IMR-90 (cell line): Measurements from ENCODE around the gene FNDC5. TPM values are rescaled to one million over a fixed set of nuclear protein-coding genes. Genes with fewer than 3 reads are reported as not detected.

Experiments
- ATAC-seq: fragments of 200-7000 bp; cut with Tn5 transposase; 2 replicates; pipeline ENCODE4 v1.9.1; 2020; ENCODE audit warnings: low read depth, mild to moderate bottlenecking, moderate library complexity
- BruUV-seq: library from RNA; stranded (reverse); fragments of 400-500 nt; replicated peaks from 2 replicates; lab custom pipeline; 2021; lab: Mats Ljungman, UMichigan
- CTCF ChIA-PET: fragments of 300-600 bp; formaldehyde crosslinking; extraction: SDS; loops from one replicate; lab custom pipeline; 2021; ENCODE audit warnings: antibody characterized with exemption; lab: Yijun Ruan, JAX
- POLR2A ChIA-PET: fragments of 300-600 bp; sonication (Branson Sonifier 250); formaldehyde crosslinking; loops from one replicate; lab custom pipeline; 2022; ENCODE audit warnings: antibody characterized with exemption; ENCODE audit not compliant: unreplicated experiment; lab: Charles Lee
- DNase-seq: peaks from one replicate; pipeline ENCODE4 v3.0.0; 2013
- H2AFZ ChIP-seq: replicated peaks from 2 replicates; pipeline ENCODE3; 2013; ENCODE audit warnings: low read length, mild to moderate bottlenecking; ENCODE audit not compliant: poor library complexity
- H2AK5ac ChIP-seq: 2 replicates; pipeline ENCODE4 v1.6.1; 2013; ENCODE audit warnings: low read depth, low read length, inconsistent platforms
- H2AK9ac ChIP-seq: replicated peaks from 2 replicates; pipeline ENCODE3; 2013; ENCODE audit warnings: mild to moderate bottlenecking, low read depth, low read length, moderate library complexity; ENCODE audit not compliant: poor library complexity
- H2BK120ac ChIP-seq: 2 replicates; pipeline ENCODE4 v1.6.1; 2013; ENCODE audit warnings: low read depth, low read length, inconsistent platforms
- H2BK15ac ChIP-seq: 3 replicates; pipeline ENCODE4 v1.6.1; 2013; ENCODE audit warnings: low read depth, low read length, inconsistent platforms
- H2BK20ac ChIP-seq: 2 replicates; pipeline ENCODE4 v1.6.1; 2013; ENCODE audit warnings: low read depth, mild to moderate bottlenecking, inconsistent platforms, low read length, moderate library complexity
- H2BK5ac ChIP-seq: 2 replicates; pipeline ENCODE4 v1.6.1; 2013; ENCODE audit warnings: mild to moderate bottlenecking, low read depth, low read length, inconsistent platforms; ENCODE audit not compliant: poor library complexity, severe bottlenecking
- H3K14ac ChIP-seq: replicated peaks from 2 replicates; pipeline ENCODE4 v1.6.1; 2013; ENCODE audit warnings: low read depth, low read length, inconsistent platforms
- H3K18ac ChIP-seq: 2 replicates; pipeline ENCODE4 v1.6.1; 2013; ENCODE audit warnings: low read depth, low read length, control low read depth
- H3K23ac ChIP-seq: 2 replicates; pipeline ENCODE4 v1.6.1; 2013; ENCODE audit warnings: low read depth, low read length, inconsistent platforms
- H3K27ac ChIP-seq: 2 replicates; pipeline ENCODE4 v1.5.1; 2013; ENCODE audit warnings: mild to moderate bottlenecking, control low read depth, low read length; ENCODE audit not compliant: insufficient read depth
- H3K27me3 ChIP-seq: 2 replicates; pipeline ENCODE4 v1.6.1; 2013; ENCODE audit warnings: low read length; ENCODE audit not compliant: control insufficient read depth, insufficient read depth
- H3K36me3 ChIP-seq: 2 replicates; pipeline ENCODE4 v1.6.1; 2013; ENCODE audit warnings: low read length, mixed read lengths; ENCODE audit not compliant: control insufficient read depth, insufficient read depth
- H3K4ac ChIP-seq: 2 replicates; pipeline ENCODE4 v1.6.1; 2013; ENCODE audit warnings: low read depth, low read length, inconsistent platforms
- H3K4me1 ChIP-seq: 2 replicates; pipeline ENCODE4 v1.6.1; 2013; ENCODE audit warnings: low read length, mixed read lengths; ENCODE audit not compliant: control insufficient read depth, insufficient read depth
- H3K4me2 ChIP-seq: 2 replicates; pipeline ENCODE4 v1.6.1; 2013; ENCODE audit warnings: low read depth, mild to moderate bottlenecking, control low read depth, low read length, moderate library complexity
- H3K4me3 ChIP-seq: 2 replicates; pipeline ENCODE4 v1.5.1; 2013; ENCODE audit warnings: low read depth, mild to moderate bottlenecking, control low read depth, low read length, moderate library complexity; ENCODE audit not compliant: insufficient read depth
- H3K56ac ChIP-seq: 2 replicates; pipeline ENCODE4 v1.6.1; 2013; ENCODE audit warnings: low read length, inconsistent platforms; ENCODE audit not compliant: insufficient read depth; ENCODE audit errors: extremely low read depth
- H3K79me1 ChIP-seq, 2 experiments: 2 replicates each; pipeline ENCODE4 v1.6.1; 2013; ENCODE audit warnings: low read length in 2 of 2, inconsistent platforms in 1 of 2, low read depth in 1 of 2
- H3K9ac ChIP-seq: 2 replicates; pipeline ENCODE4 v1.6.1; 2013; ENCODE audit warnings: low read depth, low read length, control low read depth
- H3K9me1 ChIP-seq: 2 replicates; pipeline ENCODE4 v1.6.1; 2013; ENCODE audit warnings: low read length, inconsistent platforms; ENCODE audit not compliant: insufficient read depth
- H3K9me3 ChIP-seq: 2 replicates; pipeline ENCODE4 v1.6.1; 2013; ENCODE audit warnings: low read length; ENCODE audit not compliant: control insufficient read depth, insufficient read depth
- H4K20me1 ChIP-seq: 2 replicates; pipeline ENCODE4 v1.6.1; 2013; ENCODE audit warnings: low read length, inconsistent platforms; ENCODE audit not compliant: insufficient read depth
- H4K5ac ChIP-seq: 2 replicates; pipeline ENCODE4 v1.6.1; 2013; ENCODE audit warnings: mild to moderate bottlenecking, low read depth, low read length, control low read depth
- H4K8ac ChIP-seq, 2 experiments: 2 replicates each; pipeline ENCODE4 v1.6.1; 2013; ENCODE audit warnings: low read depth in 2 of 2, low read length in 2 of 2, control low read depth in 1 of 2, inconsistent platforms in 1 of 2
- H4K91ac ChIP-seq: 2 replicates; pipeline ENCODE4 v1.6.1; 2013; ENCODE audit warnings: low read depth, low read length, inconsistent platforms; ENCODE audit not compliant: insufficient read depth
- BHLHE40 ChIP-seq: fragments of 150-350 bp; IDR thresholded peaks from 2 replicates; pipeline ENCODE4 v1.6.1; 2016; ENCODE audit warnings: mild to moderate bottlenecking, low read depth, low read length
- CEBPB ChIP-seq: IDR thresholded peaks from 2 replicates; pipeline ENCODE4 v1.6.1; 2012; ENCODE audit warnings: low read depth, low read length, improper control_type of control experiment
- CHD1 ChIP-seq: IDR thresholded peaks from 2 replicates; pipeline ENCODE4 v1.6.1; 2012; ENCODE audit warnings: low read depth, low read length, improper control_type of control experiment
- FOS ChIP-seq: fragments of 150-350 bp; IDR thresholded peaks from 2 replicates; pipeline ENCODE4 v1.6.1; 2016; ENCODE audit warnings: low read depth, low read length
- MAFK ChIP-seq: IDR thresholded peaks from 2 replicates; pipeline ENCODE4 v1.6.1; 2012; ENCODE audit warnings: low read depth, low read length, improper control_type of control experiment
- MAZ ChIP-seq: IDR thresholded peaks from 2 replicates; pipeline ENCODE4 v1.6.1; 2012; ENCODE audit warnings: low read depth, mild to moderate bottlenecking, low read length, improper control_type of control experiment, moderate library complexity, borderline replicate concordance
- MXI1 ChIP-seq: IDR thresholded peaks from 2 replicates; pipeline ENCODE4 v1.6.1; 2012; ENCODE audit warnings: low read depth, mild to moderate bottlenecking, low read length, moderate library complexity, borderline replicate concordance
- NFE2L2 ChIP-seq: fragments of 150-350 bp; IDR thresholded peaks from 2 replicates; pipeline ENCODE4 v1.6.1; 2016; ENCODE audit warnings: low read depth, mild to moderate bottlenecking, low read length
- POLR2A ChIP-seq: IDR thresholded peaks from 2 replicates; pipeline ENCODE4 v1.6.1; 2012; ENCODE audit warnings: mild to moderate bottlenecking, low read depth, low read length
- RAD21 ChIP-seq: IDR thresholded peaks from 2 replicates; pipeline ENCODE4 v1.6.1; 2012; ENCODE audit warnings: low read length, improper control_type of control experiment
- RCOR1 ChIP-seq: IDR thresholded peaks from 2 replicates; pipeline ENCODE4 v1.6.1; 2012; ENCODE audit warnings: mild to moderate bottlenecking, low read length, improper control_type of control experiment; ENCODE audit not compliant: insufficient replicate concordance
- RFX5 ChIP-seq: IDR thresholded peaks from 2 replicates; pipeline ENCODE4 v1.8.0; 2012; ENCODE audit warnings: low read depth, mild to moderate bottlenecking, low read length, moderate library complexity
- SMC3 ChIP-seq: fragments of 150-350 bp; IDR thresholded peaks from 2 replicates; pipeline ENCODE4 v1.6.1; 2016; ENCODE audit warnings: low read depth, mild to moderate bottlenecking, antibody characterized with exemption, low read length, moderate library complexity
- USF2 ChIP-seq: fragments of 150-350 bp; IDR thresholded peaks from 2 replicates; pipeline ENCODE4 v1.6.1; 2017; ENCODE audit warnings: mild to moderate bottlenecking, antibody characterized with exemption, low read length, low read depth
- WGBS, 2 experiments: methylation state at CpG; one replicate each; pipeline versions ENCODE4 v1.1.5 to v1.1.7; 2013; ENCODE audit warnings: missing lambda C conversion rate in 2 of 2; ENCODE audit not compliant: insufficient read length in 1 of 2; ENCODE audit errors: extremely low coverage in 2 of 2; 5-methylcytosine and 5-hydroxymethylcytosine counted together
- dilution Hi-C: fragments of 300-500 bp; cut with HindIII; formaldehyde crosslinking; loops from one replicate; pipeline ENCODE4 v1.14.3; 2018; ENCODE audit warnings: low sequenced_read_pairs; ENCODE audit not compliant: unreplicated experiment
- in situ Hi-C: fragments of 300-500 bp; cut with MboI; formaldehyde crosslinking; loops from 3 replicates; pipeline ENCODE4 v1.14.3; 2019; ENCODE audit warnings: low sequenced_read_pairs, inconsistent platforms, mixed read lengths
- intact Hi-C: fragments of 100-400 bp; cut with micrococcal nuclease; formaldehyde crosslinking; loops from 2 replicates; pipeline ENCODE4 v1.10.0; 2022
- polyA plus RNA-seq, 3 experiments: library from polyadenylated mRNA; depleted of rRNA; stranded (reverse); fragments of >200 nt; gene quantifications; 2 replicates each; pipeline ENCODE4 v1.2.3, GENCODE V29; 2012; ENCODE audit warnings: low replicate concordance in 1 of 3
- total RNA-seq: library from RNA; depleted of rRNA; stranded (reverse); fragments of >200 nt; gene quantifications from 2 replicates; pipeline ENCODE4 v1.2.3, GENCODE V29; 2012
- TF ChIP-seq, protein P1 (sequence below): conservative IDR thresholded peaks from 2 replicates; pipeline ENCODE4 v1.5.1; 2012; ENCODE audit warnings: mild to moderate bottlenecking, low read depth, low read length, improper control_type of control experiment

FNDC5 gene
- total and polyA plus RNA-seq, 2 of the 4 experiments (the other 2 are of a cell fraction): 1.2 to 1.6 TPM

- ChIA-PET CTCF (no interaction called here), POLR2A (no interaction called here)
- Histone ChIP-seq H3K4me3 (no peak overlapping the region), H3K14ac (no peak overlapping the region), H4K8ac (no peak overlapping the region), H2AFZ (no peak overlapping the region), H2BK5ac (no peak overlapping the region), H2BK120ac (no peak overlapping the region), H2AK5ac (no peak overlapping the region), H3K9ac (no peak overlapping the region), H3K27me3 (no peaks in the 10 kb centered on the region), H2BK15ac (no peak overlapping the region), H3K4me1 (no peaks in the 10 kb centered on the region), H3K27ac (no peak overlapping the region), H3K4me2 (no peak overlapping the region), H3K23ac (no peak overlapping the region), H3K9me1 (peaks cover 4% of the 10 kb centered on the region; the same call in 1 of the 2 replicates), H2BK20ac (no peak overlapping the region), H3K18ac (no peak overlapping the region), H4K20me1 (no peaks in the 10 kb centered on the region; the same call in 1 of the 2 replicates), H2AK9ac (no peak overlapping the region), H3K9me3 (no peaks in the 10 kb centered on the region), H3K4ac (no peak overlapping the region), H4K5ac (no peak overlapping the region), H3K79me1 (peaks cover 4% of the 10 kb centered on the region in 2 experiments; a peak in 2 of 4 replicates), H4K91ac (no peak overlapping the region), H3K36me3 (peaks cover 14% of the 10 kb centered on the region), H3K56ac (no peak overlapping the region)
- ATAC-seq (no peak), DNase-seq (no peak)
- intact Hi-C loops: no loop called here
- no TSS peak for BruUV-seq
- dilution Hi-C loops: no loop called here
- in situ Hi-C loops: no loop called here
- WGBS, 2 experiments: 98% methylated on average over 8 of the region's 13 CpGs; no CpG with 5 or more reads in 1 of the 2 experiments
- TF ChIP-seq MAZ (no peak), RCOR1 (no peak), RFX5 (no peak), CEBPB (no peak), MXI1 (no peak), POLR2A (no peak), CHD1 (no peak), BHLHE40 (no peak), RAD21 (no peak), SMC3 (no peak), USF2 (no peak), FOS (no peak), MAFK (no peak), NFE2L2 (no peak)
- TF ChIP-seq, protein P1, sequence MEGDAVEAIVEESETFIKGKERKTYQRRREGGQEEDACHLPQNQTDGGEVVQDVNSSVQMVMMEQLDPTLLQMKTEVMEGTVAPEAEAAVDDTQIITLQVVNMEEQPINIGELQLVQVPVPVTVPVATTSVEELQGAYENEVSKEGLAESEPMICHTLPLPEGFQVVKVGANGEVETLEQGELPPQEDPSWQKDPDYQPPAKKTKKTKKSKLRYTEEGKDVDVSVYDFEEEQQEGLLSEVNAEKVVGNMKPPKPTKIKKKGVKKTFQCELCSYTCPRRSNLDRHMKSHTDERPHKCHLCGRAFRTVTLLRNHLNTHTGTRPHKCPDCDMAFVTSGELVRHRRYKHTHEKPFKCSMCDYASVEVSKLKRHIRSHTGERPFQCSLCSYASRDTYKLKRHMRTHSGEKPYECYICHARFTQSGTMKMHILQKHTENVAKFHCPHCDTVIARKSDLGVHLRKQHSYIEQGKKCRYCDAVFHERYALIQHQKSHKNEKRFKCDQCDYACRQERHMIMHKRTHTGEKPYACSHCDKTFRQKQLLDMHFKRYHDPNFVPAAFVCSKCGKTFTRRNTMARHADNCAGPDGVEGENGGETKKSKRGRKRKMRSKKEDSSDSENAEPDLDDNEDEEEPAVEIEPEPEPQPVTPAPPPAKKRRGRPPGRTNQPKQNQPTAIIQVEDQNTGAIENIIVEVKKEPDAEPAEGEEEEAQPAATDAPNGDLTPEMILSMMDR: no peak
Observed at GRCh38 chr1:32855861-32856617, 14.7 kb downstream of the FNDC5 start.
